ENCODE measurements around the gene ATP10B. TPM values are rescaled to one million over a fixed set of nuclear protein-coding genes. Genes with fewer than 3 reads are reported as not detected.

ATP10B gene
- total RNA-seq, 1 experiment from 2014 or later, result 0.11 TPM

- TF ChIP-seq CDX4 (CRISPR knock-in tag; IDR thresholded peaks at IDR 0.05; ENCODE audit: borderline replicate concordance) (no peak), ARID4B (CRISPR knock-in tag; IDR thresholded peaks at IDR 0.05; ENCODE audit: borderline replicate concordance) (no peak), GTF2I (CRISPR knock-in tag; conservative IDR thresholded peaks at IDR 0.05) (no peak), PRDM15 (CRISPR knock-in tag; IDR thresholded peaks at IDR 0.05) (no peak), SP1 (CRISPR knock-in tag; conservative IDR thresholded peaks at IDR 0.05) (no peak)
These were observed 179.5 kb downstream of the ATP10B start (continued) for GRCh38 chr5:160672521-160672920.

GRCh38 chr5:160668356-160668755, 183.7 kb downstream of the ATP10B start:
- Mint-ChIP-seq H3K27me3 (ENCODE audit: low read depth) (no peaks in the 10 kb centered on the region), H3K9me3 (no peaks in the 10 kb centered on the region), H3K4me1 (peaks cover 21% of the 10 kb centered on the region), H3K36me3 (no peaks in the 10 kb centered on the region), H3K27ac (no peak overlapping the region), H3K4me3 (no peak overlapping the region)
- POLR2A ChIA-PET, result no interaction called here
- CTCF ChIA-PET, result no interaction called here
- no peak for DNase-seq (ENCODE audit: low spot score)
- ATAC-seq, result no peak
- TF ChIP-seq E2F4 (CRISPR knock-in tag; IDR thresholded peaks at IDR 0.05; ENCODE audit: borderline replicate concordance, low read depth) (no peak), RORB (CRISPR knock-in tag; IDR thresholded peaks at IDR 0.05) (no peak), TEAD4 (CRISPR knock-in tag; IDR thresholded peaks at IDR 0.05) (no peak), AFF4 (CRISPR knock-in tag; IDR thresholded peaks at IDR 0.05; ENCODE audit: borderline replicate concordance) (no peak), NR2C2 (CRISPR knock-in tag; IDR thresholded peaks at IDR 0.05) (no peak), EMX1 (CRISPR knock-in tag; IDR thresholded peaks at IDR 0.05) (no peak), USF2 (CRISPR knock-in tag; IDR thresholded peaks at IDR 0.05) (no peak), TP53 (CRISPR knock-in tag; IDR thresholded peaks at IDR 0.05) (no peak), CREM (CRISPR knock-in tag; IDR thresholded peaks at IDR 0.05) (no peak), TEAD1 (CRISPR knock-in tag; IDR thresholded peaks at IDR 0.05) (no peak), IRF2 (CRISPR knock-in tag; IDR thresholded peaks at IDR 0.05; ENCODE audit: borderline replicate concordance, low read depth) (no peak), ARID4B (CRISPR knock-in tag; IDR thresholded peaks at IDR 0.05; ENCODE audit: borderline replicate concordance) (no peak), GABPB1 (CRISPR knock-in tag; IDR thresholded peaks at IDR 0.05) (no peak), NFATC4 (CRISPR knock-in tag; IDR thresholded peaks at IDR 0.05) (no peak)

Data from WTC11 (cell line).